Neural cell (in vitro differentiated cells): ENCODE results near the gene SVEP1. TPM values are rescaled to one million over a fixed set of nuclear protein-coding genes. Genes with fewer than 3 reads are reported as not detected.
"Not testable (repeated sequence)": the region's sequence is repeated elsewhere in the genome, so short reads cannot be mapped to it uniquely, and the experiment has no call there.

Source experiments
- H2AFZ ChIP-seq: fragments of 200-600, 300-800 bp; sonication (generic), shearing (Covaris generic); 2 replicates; pipeline ENCODE4 v1.6.0; 2014; ENCODE audit warnings: low read depth, mild to moderate bottlenecking, antibody characterized with exemption, low read length, moderate library complexity
- H3F3A ChIP-seq: fragments of 200-600 bp; shearing (Covaris generic); 2 replicates; pipeline ENCODE4 v1.6.1; 2016; ENCODE audit warnings: mild to moderate bottlenecking, moderate library complexity, mixed read lengths, antibody characterized with exemption, low read length; ENCODE audit not compliant: insufficient read depth, poor library complexity, severe bottlenecking
- H3K27ac ChIP-seq: fragments of 200-600, 300-800 bp; sonication (generic), shearing (Covaris generic); 2 replicates; pipeline ENCODE4 v1.5.1; 2014; ENCODE audit warnings: mild to moderate bottlenecking, low read length, moderate library complexity
- H3K27me3 ChIP-seq: fragments of 300-800, 200-600 bp; sonication (generic), shearing (Covaris generic); 2 replicates; pipeline ENCODE4 v1.6.0; 2014; ENCODE audit warnings: mild to moderate bottlenecking, low read depth, low read length, moderate library complexity; ENCODE audit not compliant: insufficient read depth
- H3K36me3 ChIP-seq: fragments of 300-800, 200-600 bp; sonication (generic), shearing (Covaris generic); 2 replicates; pipeline ENCODE4 v1.5.1; 2014; ENCODE audit warnings: mild to moderate bottlenecking, antibody characterized with exemption, low read length, moderate library complexity; ENCODE audit not compliant: insufficient read depth
- H3K4me2 ChIP-seq: fragments of 300-800, 200-600 bp; sonication (generic), shearing (Covaris generic); 2 replicates; pipeline ENCODE4 v1.6.0; 2014; ENCODE audit warnings: mild to moderate bottlenecking, low read length
- H3K4me3 ChIP-seq: fragments of 300-800, 200-600 bp; sonication (generic), shearing (Covaris generic); 2 replicates; pipeline ENCODE4 v1.5.1; 2014; ENCODE audit warnings: mild to moderate bottlenecking, low read length, moderate library complexity
- H3K79me2 ChIP-seq: fragments of 200-600 bp; shearing (Covaris generic); replicated peaks from 2 replicates; pipeline ENCODE4 v1.6.0; 2014; ENCODE audit warnings: mild to moderate bottlenecking, low read length, moderate library complexity; ENCODE audit not compliant: insufficient read depth
- H3K9ac ChIP-seq: fragments of 300-800, 200-600 bp; sonication (generic), shearing (Covaris generic); 2 replicates; pipeline ENCODE4 v1.6.1; 2016; ENCODE audit warnings: mild to moderate bottlenecking, low read length, mixed read lengths
- H3K9me2 ChIP-seq: fragments of 200-600 bp; shearing (Covaris generic); 2 replicates; pipeline ENCODE4 v1.6.1; 2016; ENCODE audit warnings: mild to moderate bottlenecking, low read length, mixed read lengths; ENCODE audit not compliant: insufficient read depth
- H3K9me3 ChIP-seq: fragments of 200-600, 300-800 bp; sonication (generic), shearing (Covaris generic); 2 replicates; pipeline ENCODE4 v1.6.1; 2016; ENCODE audit warnings: mild to moderate bottlenecking, mixed run types, low read length, moderate library complexity, mixed read lengths
- H4K20me1 ChIP-seq: fragments of 200-600 bp; shearing (Covaris generic); 2 replicates; pipeline ENCODE4 v1.6.1; 2016; ENCODE audit warnings: mild to moderate bottlenecking, mixed run types; ENCODE audit not compliant: insufficient read depth
- CTCF ChIP-seq: fragments of 450-650 bp; IDR thresholded peaks from 2 replicates; pipeline ENCODE4 v1.5.1; 2014; ENCODE audit warnings: antibody characterized with exemption, mild to moderate bottlenecking, moderate library complexity; ENCODE audit not compliant: poor library complexity, severe bottlenecking
- EP300 ChIP-seq: fragments of 450-650 bp; conservative IDR thresholded peaks from 2 replicates; pipeline ENCODE4 v1.6.1; 2014; ENCODE audit warnings: antibody characterized with exemption, mild to moderate bottlenecking, moderate library complexity; ENCODE audit not compliant: poor library complexity, severe bottlenecking
- EZH2 ChIP-seq: fragments of 200-600, 300-800 bp; shearing (Covaris generic), sonication (generic); IDR thresholded peaks from 2 replicates; pipeline ENCODE4 v1.6.1; 2014; ENCODE audit warnings: antibody characterized with exemption, low read length, borderline replicate concordance, mild to moderate bottlenecking; ENCODE audit not compliant: insufficient read depth, poor library complexity, severe bottlenecking
- MXI1 ChIP-seq: fragments of 450-650 bp; conservative IDR thresholded peaks from 2 replicates; pipeline ENCODE4 v1.6.1; 2014; ENCODE audit warnings: antibody characterized with exemption, mild to moderate bottlenecking; ENCODE audit not compliant: poor library complexity, severe bottlenecking
- POLR2AphosphoS5 ChIP-seq: IDR thresholded peaks from 2 replicates; pipeline ENCODE4 v1.6.1; 2012
- RAD21 ChIP-seq: fragments of 450-650 bp; conservative IDR thresholded peaks from 2 replicates; pipeline ENCODE4 v1.6.1; 2014; ENCODE audit warnings: antibody characterized with exemption, mild to moderate bottlenecking, moderate library complexity
- REST ChIP-seq: IDR thresholded peaks from 2 replicates; pipeline ENCODE4 v1.6.1; 2012; ENCODE audit warnings: borderline replicate concordance
- SMC3 ChIP-seq: fragments of 450-650 bp; conservative IDR thresholded peaks from 2 replicates; pipeline ENCODE4 v1.6.1; 2014; ENCODE audit warnings: antibody characterized with exemption, mild to moderate bottlenecking, moderate library complexity; ENCODE audit not compliant: poor library complexity
- TAF1 ChIP-seq: IDR thresholded peaks from 2 replicates; pipeline ENCODE4 v1.6.1; 2012; ENCODE audit warnings: low read depth
- polyA plus RNA-seq: library from polyadenylated mRNA; depleted of rRNA; stranded (reverse); fragments of >200 nt; gene quantifications from 2 replicates; pipeline ENCODE4 v1.2.3, GENCODE V29; 2014

SVEP1 gene
- polyA plus RNA-seq, 1 donor from 2014 or later, result 0.10 TPM

GRCh38 chr9:110537841-110538646, 41.5 kb downstream of the SVEP1 start:
- TF ChIP-seq RAD21 (no peak), CTCF (no peak), SMC3 (no peak), MXI1 (no peak), POLR2AphosphoS5 (no peak), REST (no peak), EP300 (no peak), TAF1 (no peak), EZH2 (no peak)
- Histone ChIP-seq H3K4me2 (no peak overlapping the region), H3K27ac (no peak overlapping the region), H3K9me3 (no peaks in the 10 kb centered on the region), H3K4me3 (no peak overlapping the region), H3K79me2 (no peaks in the 10 kb centered on the region), H3K9me2 (no peaks in the 10 kb centered on the region), H4K20me1 (no peaks in the 10 kb centered on the region), H2AFZ (no peak overlapping the region), H3K9ac (no peak overlapping the region), H3F3A (no peaks in the 10 kb centered on the region), H3K27me3 (no peaks in the 10 kb centered on the region), H3K36me3 (no peaks in the 10 kb centered on the region)

- Histone ChIP-seq H3K9ac (no peak overlapping the region), H3K27ac (no peak overlapping the region), H3K4me2 (no peak overlapping the region)
Measured at GRCh38 chr9:110536822-110537221, 42.7 kb downstream of the SVEP1 start.

GRCh38 chr9:110534162-110534561, 45.4 kb downstream of the SVEP1 start:
- H3K27me3 ChIP-seq, H3K9ac ChIP-seq, H3K36me3 ChIP-seq, H3K4me2 ChIP-seq, H2AFZ ChIP-seq, H3K9me2 ChIP-seq, H3F3A ChIP-seq, H4K20me1 ChIP-seq, H3K9me3 ChIP-seq, H3K27ac ChIP-seq, H3K79me2 ChIP-seq, H3K4me3 ChIP-seq: not testable (repeated sequence)

More at GRCh38 chr9:110536822-110537221, 42.7 kb downstream of the SVEP1 start:
- no peaks in the 10 kb centered on the region for H3K79me2 ChIP-seq
- no peaks in the 10 kb centered on the region for H3K36me3 ChIP-seq
- no peaks in the 10 kb centered on the region for H4K20me1 ChIP-seq
- no peak overlapping the region for H2AFZ ChIP-seq
- H3K9me3 ChIP-seq, result no peaks in the 10 kb centered on the region
- TF ChIP-seq EZH2 (no peak), EP300 (no peak), SMC3 (no peak)
- H3K4me3 ChIP-seq, result no peak overlapping the region
- no peaks in the 10 kb centered on the region for H3K27me3 ChIP-seq
- no peaks in the 10 kb centered on the region for H3K9me2 ChIP-seq
- H3F3A ChIP-seq, result no peaks in the 10 kb centered on the region
